PFSK-1 (cell line): ENCODE measurements around the gene KLRK1.

Source experiments
- POLR2AphosphoS5 ChIP-seq: IDR thresholded peaks from 2 replicates; pipeline ENCODE4 v1.6.1; 2012; ENCODE audit warnings: low read depth, mild to moderate bottlenecking, control low read depth, low read length, moderate library complexity
- REST ChIP-seq, 2 experiments: IDR thresholded peaks; 2 replicates each; pipeline versions ENCODE4 v1.6.1 to v1.8.0; 2011 to 2012; ENCODE audit warnings: low read depth in 2 of 2, low read length in 2 of 2, control low read depth in 1 of 2, inconsistent platforms in 1 of 2, mild to moderate bottlenecking in 1 of 2, moderate library complexity in 1 of 2; ENCODE audit not compliant: insufficient read depth in 1 of 2
- TAF1 ChIP-seq: IDR thresholded peaks from 2 replicates; pipeline ENCODE4 v1.6.1; 2012; ENCODE audit warnings: low read length, control low read depth, borderline replicate concordance; ENCODE audit not compliant: insufficient read depth

- TF ChIP-seq REST (IDR thresholded peaks at IDR 0.05; ENCODE audit: insufficient read depth in 1 of 2, low read depth in 2 of 2, low read length in 2 of 2) (no peak), POLR2AphosphoS5 (no peak), TAF1 (no peak)
These were observed 15.2 kb downstream of the KLRK1 start for GRCh38 chr12:10374624-10375018.
